BLaER1 treated with 17β-estradiol and CSF1 and Interleukin-3, amounts not matched to agents 10 nM and 100 nM (cell line): ENCODE measurements around the gene LIPM.
"Not testable (repeated sequence)": the region's sequence is repeated elsewhere in the genome, so short reads cannot be mapped to it uniquely, and the experiment has no call there.

ENCODE experiments used
- H3K27ac ChIP-seq, 11 experiments: shearing (Covaris generic); formaldehyde crosslinking; 2 replicates each; pipeline ENCODE4 v1.8.1; 2022
- H3K27me3 ChIP-seq, 11 experiments: shearing (Covaris generic); formaldehyde crosslinking; 2 replicates each; pipeline ENCODE4 v1.8.1; 2022
- H3K36me3 ChIP-seq, 11 experiments: shearing (Covaris generic); formaldehyde crosslinking; 2 replicates each; pipeline ENCODE4 v1.8.1; 2022
- H3K4me1 ChIP-seq, 10 experiments: shearing (Covaris generic); formaldehyde crosslinking; 2 replicates each; pipeline ENCODE4 v1.8.1; 2022
- H3K4me2 ChIP-seq, 11 experiments: shearing (Covaris generic); formaldehyde crosslinking; 2 replicates each; pipeline ENCODE4 v1.8.1; 2022
- H3K4me3 ChIP-seq, 10 experiments: shearing (Covaris generic); formaldehyde crosslinking; 2 replicates each; pipeline ENCODE4 v1.8.1; 2022
- H3K9ac ChIP-seq, 11 experiments: shearing (Covaris generic); formaldehyde crosslinking; 2 replicates each; pipeline ENCODE4 v1.8.1; 2022
- H3K9me3 ChIP-seq, 11 experiments: shearing (Covaris generic); formaldehyde crosslinking; replicated peaks in 1 of 11; 2 replicates each; pipeline ENCODE4 v1.8.1; 2022
- H4K20me1 ChIP-seq, 11 experiments: shearing (Covaris generic); formaldehyde crosslinking; 2 replicates each; pipeline ENCODE4 v1.8.1; 2022
- Cebpa-rat ChIP-seq, 11 experiments: shearing (Covaris generic); IDR thresholded peaks; 2 replicates each; pipeline ENCODE4 v1.8.1; 2022

Gene LIPM

DNA sequence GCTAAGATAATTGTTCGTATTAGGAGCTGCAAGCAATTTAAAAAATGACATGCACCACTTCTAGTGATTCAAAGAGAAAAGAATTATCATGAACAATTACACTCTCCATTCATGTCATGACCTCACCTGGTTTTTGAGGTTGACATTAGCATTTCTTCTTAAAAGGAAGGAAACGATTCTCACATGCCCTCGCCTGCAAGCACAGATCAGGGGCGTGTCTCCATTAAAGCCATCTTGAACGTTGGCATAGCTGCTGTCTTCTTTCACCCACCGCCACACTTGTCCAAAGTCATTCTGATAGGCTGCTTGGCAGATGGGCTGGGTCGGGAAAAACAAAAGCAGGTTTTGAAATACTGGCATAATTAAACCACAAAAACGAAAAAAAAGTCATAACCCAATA lies 29.2 kb downstream of the LIPM start:
- H3K4me1 ChIP-seq: peaks cover 6 to 38% (median 21%) of the 10 kb centered on the region in 10 experiments; a peak in 17 of 20 replicates

DNA sequence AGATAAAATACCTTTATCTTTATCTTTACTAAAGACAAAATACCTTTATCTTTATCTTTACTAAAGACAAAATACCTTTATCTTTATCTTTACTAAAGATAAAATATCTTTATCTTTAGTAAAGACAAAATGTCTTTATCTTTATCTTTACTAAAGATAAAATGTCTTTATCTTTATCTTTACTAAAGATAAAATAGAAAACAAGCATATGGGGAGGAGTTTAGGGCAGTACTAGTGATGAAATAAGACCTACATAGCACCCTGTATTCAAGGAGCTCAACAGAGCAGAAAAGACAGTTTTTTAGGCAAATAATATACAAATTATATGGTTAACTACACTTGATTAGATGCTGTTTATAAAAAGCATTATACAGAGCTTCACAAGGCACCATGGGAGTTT lies 29.8 kb downstream of the LIPM start:
- Histone ChIP-seq H3K27me3 (peaks cover 0 to 14% (median 7%) of the 10 kb centered on the region in 11 experiments; a peak in 12 of 22 replicates), H3K4me3 (no peak overlapping the region)

More for the DNA sequence above, 29.2 kb downstream of the LIPM start:
- Histone ChIP-seq H4K20me1 (peaks cover 0 to 21% (median 0%) of the 10 kb centered on the region in 11 experiments; a peak in 2 of 22 replicates), H3K27me3 (peaks cover 0 to 14% (median 7%) of the 10 kb centered on the region in 11 experiments; a peak in 12 of 22 replicates), H3K9ac (no peak overlapping the region), H3K4me3 (no peak overlapping the region), H3K36me3 (peaks cover 0 to 34% (median 0%) of the 10 kb centered on the region in 11 experiments; a peak in 4 of 22 replicates), H3K27ac (no peak overlapping the region), H3K9me3 (no peaks in the 10 kb centered on the region), H3K4me2 (no peak overlapping the region)
- TF ChIP-seq Cebpa-rat (IDR thresholded peaks at IDR 0.05): no peak

DNA sequence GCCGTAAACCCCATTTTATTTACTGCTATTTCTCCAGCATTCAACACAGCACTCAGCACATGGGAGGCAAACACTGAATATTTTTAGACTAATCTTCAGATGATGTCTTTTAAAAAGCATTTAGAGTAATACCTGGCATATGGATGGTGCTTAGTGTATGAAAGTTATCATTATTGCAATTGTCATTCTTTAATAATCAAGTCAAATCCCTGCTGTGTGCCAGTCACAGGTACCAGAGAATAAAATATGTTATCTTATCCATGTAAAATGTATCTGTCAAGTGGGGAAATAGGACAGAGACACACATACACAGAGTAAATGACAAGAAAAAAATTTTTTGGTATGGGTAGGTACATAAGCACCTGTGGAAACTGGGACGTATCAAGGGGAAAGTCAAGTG lies 30.6 kb downstream of the LIPM start:
- no peak overlapping the region for H3K27ac ChIP-seq
- H4K20me1 ChIP-seq: peaks cover 0 to 21% (median 0%) of the 10 kb centered on the region in 11 experiments; a peak in 2 of 22 replicates
- peaks cover 0 to 30% (median 0%) of the 10 kb centered on the region in 11 experiments; a peak in 4 of 22 replicates for H3K36me3 ChIP-seq
- H3K4me3 ChIP-seq: no peak overlapping the region
- no peak overlapping the region for H3K9ac ChIP-seq
- no peak for TF ChIP-seq Cebpa-rat (IDR thresholded peaks at IDR 0.05)
- H3K4me2 ChIP-seq: peak overlapping the region in 3 of 11 experiments; percentile 16 to 33 (median 28); a peak in 2 of 22 replicates
- H3K27me3 ChIP-seq: peaks cover 0 to 14% (median 7%) of the 10 kb centered on the region in 11 experiments; a peak in 12 of 22 replicates
- peaks cover 6 to 38% (median 22%) of the 10 kb centered on the region in 10 experiments; a peak in 17 of 20 replicates for H3K4me1 ChIP-seq
- H3K9me3 ChIP-seq: no peaks in the 10 kb centered on the region

More for the DNA sequence above, 29.8 kb downstream of the LIPM start:
- H4K20me1 ChIP-seq: peaks cover 0 to 21% (median 0%) of the 10 kb centered on the region in 11 experiments; a peak in 2 of 22 replicates
- H3K4me2 ChIP-seq: no peak overlapping the region
- peaks cover 6 to 38% (median 22%) of the 10 kb centered on the region in 10 experiments; a peak in 17 of 20 replicates for H3K4me1 ChIP-seq
- H3K9ac ChIP-seq: no peak overlapping the region
- no peaks in the 10 kb centered on the region for H3K9me3 ChIP-seq
- H3K27ac ChIP-seq: no peak overlapping the region
- no peak for TF ChIP-seq Cebpa-rat (IDR thresholded peaks at IDR 0.05)
- peaks cover 0 to 30% (median 0%) of the 10 kb centered on the region in 11 experiments; a peak in 4 of 22 replicates for H3K36me3 ChIP-seq

DNA sequence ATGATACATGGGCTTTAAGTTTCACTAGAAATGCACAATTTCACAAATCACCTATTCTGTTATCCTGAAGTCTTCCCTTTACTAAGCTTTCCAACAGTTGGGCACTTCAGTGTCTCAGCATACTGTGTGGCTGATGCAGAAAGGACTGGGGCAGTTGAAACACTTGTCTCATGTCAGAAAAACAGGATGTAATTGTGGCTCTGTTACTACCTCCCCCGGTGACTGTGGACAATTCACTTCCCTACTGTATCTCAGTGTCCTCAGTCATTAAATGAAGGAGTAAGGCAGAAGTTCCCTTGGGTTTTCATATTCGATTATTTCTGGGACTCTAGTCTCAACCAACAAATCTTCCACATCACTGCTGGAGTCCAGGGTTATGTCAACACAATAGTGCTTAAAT lies 31.2 kb downstream of the LIPM start:
- H3K4me2 ChIP-seq: peak overlapping the region in 7 of 11 experiments; percentile 3 to 52 (median 22); a peak in 7 of 22 replicates
- no peak for TF ChIP-seq Cebpa-rat (IDR thresholded peaks at IDR 0.05)
- peaks cover 6 to 35% (median 20%) of the 10 kb centered on the region in 10 experiments; a peak in 17 of 20 replicates for H3K4me1 ChIP-seq

DNA sequence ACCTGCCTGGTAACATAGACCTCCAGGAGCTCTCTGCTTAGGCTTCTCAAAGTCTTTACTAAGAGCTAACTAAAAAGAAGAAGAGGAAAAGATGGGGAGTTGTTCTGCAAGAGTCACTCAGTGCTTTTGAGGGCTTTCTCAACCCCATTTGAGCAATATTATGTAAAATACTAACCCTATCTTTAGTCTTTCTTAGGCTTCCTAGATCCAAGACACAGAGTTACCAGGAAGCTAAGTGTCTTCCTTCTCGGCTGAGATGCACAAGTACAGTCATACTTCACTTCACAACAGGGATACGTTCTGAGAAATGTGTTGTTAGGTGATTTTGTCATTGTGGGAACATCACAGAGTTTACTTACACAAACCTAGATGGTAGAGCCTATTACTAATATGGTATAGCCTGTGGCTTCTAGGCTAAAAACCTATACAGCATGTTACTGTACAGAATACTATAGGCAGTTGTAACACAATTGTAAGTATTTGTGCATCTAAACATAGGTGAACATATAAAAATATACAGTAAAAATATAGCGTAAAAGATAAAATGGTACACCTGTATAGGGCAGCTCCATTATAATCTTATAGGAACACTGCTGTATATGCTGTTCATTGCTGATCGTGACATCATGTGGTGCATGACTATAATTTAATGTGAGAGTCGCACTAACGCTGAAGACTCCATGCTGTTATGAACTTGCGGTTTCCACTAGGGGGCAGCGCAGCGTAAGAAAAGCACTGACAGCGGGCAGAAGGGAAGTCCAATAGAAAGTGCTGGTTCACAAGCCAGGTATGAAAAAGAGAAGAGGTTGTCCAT lies 32.8 kb downstream of the LIPM start:
- TF ChIP-seq Cebpa-rat (IDR thresholded peaks at IDR 0.05): no peak
- peaks cover 0 to 14% (median 7%) of the 10 kb centered on the region in 11 experiments; a peak in 12 of 22 replicates for H3K27me3 ChIP-seq
- H4K20me1 ChIP-seq: peaks cover 0 to 21% (median 0%) of the 10 kb centered on the region in 11 experiments; a peak in 2 of 22 replicates
- peaks cover 6 to 41% (median 15%) of the 10 kb centered on the region in 10 experiments; a peak in 16 of 20 replicates for H3K4me1 ChIP-seq
- H3K9ac ChIP-seq: no peak overlapping the region
- H3K9me3 ChIP-seq: no peaks in the 10 kb centered on the region
- peaks cover 0 to 15% (median 0%) of the 10 kb centered on the region in 11 experiments; a peak in 4 of 22 replicates for H3K36me3 ChIP-seq
- no peak overlapping the region for H3K27ac ChIP-seq
- H3K4me2 ChIP-seq: peak overlapping the region in 2 of 11 experiments; percentile 3; a peak in 1 of 22 replicates
- H3K4me3 ChIP-seq: no peak overlapping the region

More for the DNA sequence above, 31.2 kb downstream of the LIPM start:
- Histone ChIP-seq H3K9me3 (no peaks in the 10 kb centered on the region), H3K27me3 (peaks cover 0 to 14% (median 7%) of the 10 kb centered on the region in 11 experiments; a peak in 12 of 22 replicates), H3K9ac (no peak overlapping the region), H3K36me3 (peaks cover 0 to 24% (median 0%) of the 10 kb centered on the region in 11 experiments; a peak in 4 of 22 replicates), H4K20me1 (peaks cover 0 to 21% (median 0%) of the 10 kb centered on the region in 11 experiments; a peak in 2 of 22 replicates), H3K4me3 (no peak overlapping the region), H3K27ac (no peak overlapping the region)

DNA sequence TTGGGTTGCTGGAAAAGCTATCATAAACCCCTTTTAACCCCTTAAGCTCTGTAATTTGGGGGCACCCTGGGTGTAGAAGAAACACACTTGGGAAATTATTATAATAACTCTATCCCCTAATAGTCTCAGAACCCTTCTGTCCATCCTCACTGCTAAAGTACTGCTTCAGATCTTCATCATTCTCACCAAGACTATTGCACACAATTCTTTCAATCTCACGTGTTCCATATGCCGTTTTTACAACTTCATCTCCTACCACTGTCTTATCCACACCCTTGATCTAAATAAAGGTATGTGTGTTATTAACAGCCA lies 33.3 kb downstream of the LIPM start:
- Histone ChIP-seq H3K27ac (no peak overlapping the region), H3K4me2 (no peak overlapping the region), H3K4me3 (no peak overlapping the region), H3K27me3 (peaks cover 0 to 9% (median 3%) of the 10 kb centered on the region in 11 experiments; a peak in 11 of 22 replicates), H3K4me1 (peaks cover 5 to 42% (median 10%) of the 10 kb centered on the region in 10 experiments; a peak in 16 of 20 replicates), H3K36me3 (peaks cover 0 to 11% (median 0%) of the 10 kb centered on the region in 11 experiments; a peak in 4 of 22 replicates), H4K20me1 (peaks cover 0 to 21% (median 0%) of the 10 kb centered on the region in 11 experiments; a peak in 2 of 22 replicates), H3K9ac (no peak overlapping the region), H3K9me3 (no peaks in the 10 kb centered on the region)
- no peak for TF ChIP-seq Cebpa-rat (IDR thresholded peaks at IDR 0.05)

DNA sequence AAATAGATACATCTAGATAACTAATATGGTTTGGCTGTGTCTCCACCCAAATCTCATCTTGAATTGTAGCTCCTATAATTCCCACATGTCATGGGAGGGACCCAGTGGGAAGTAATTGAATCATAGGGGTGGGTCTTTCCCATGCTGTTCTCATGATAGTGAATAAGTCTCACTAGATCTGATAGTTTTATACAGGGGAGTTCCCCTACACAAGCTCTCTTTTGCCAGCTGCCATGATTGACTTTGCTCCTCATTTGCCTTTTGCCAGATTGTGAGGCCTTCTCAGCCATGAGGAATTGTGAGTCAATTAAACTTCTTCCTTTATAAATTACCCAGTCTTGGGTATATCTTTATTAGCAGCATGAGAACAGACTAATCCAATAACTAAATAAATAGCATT lies 35.1 kb downstream of the LIPM start:
- Histone ChIP-seq H3K4me1 (peaks cover 5 to 51% (median 7%) of the 10 kb centered on the region in 10 experiments; a peak in 11 of 20 replicates), H3K4me2 (0 out of 22 replicates have a peak overlapping the region, but pooled peaks of 1 of the 11 experiments have one; percentile 9), H4K20me1 (peaks cover 0 to 19% (median 0%) of the 10 kb centered on the region in 11 experiments; a peak in 2 of 22 replicates)
- H3K36me3 ChIP-seq, H3K9me3 ChIP-seq, H3K27ac ChIP-seq, H3K27me3 ChIP-seq, H3K9ac ChIP-seq, H3K4me3 ChIP-seq: not testable (repeated sequence)

DNA sequence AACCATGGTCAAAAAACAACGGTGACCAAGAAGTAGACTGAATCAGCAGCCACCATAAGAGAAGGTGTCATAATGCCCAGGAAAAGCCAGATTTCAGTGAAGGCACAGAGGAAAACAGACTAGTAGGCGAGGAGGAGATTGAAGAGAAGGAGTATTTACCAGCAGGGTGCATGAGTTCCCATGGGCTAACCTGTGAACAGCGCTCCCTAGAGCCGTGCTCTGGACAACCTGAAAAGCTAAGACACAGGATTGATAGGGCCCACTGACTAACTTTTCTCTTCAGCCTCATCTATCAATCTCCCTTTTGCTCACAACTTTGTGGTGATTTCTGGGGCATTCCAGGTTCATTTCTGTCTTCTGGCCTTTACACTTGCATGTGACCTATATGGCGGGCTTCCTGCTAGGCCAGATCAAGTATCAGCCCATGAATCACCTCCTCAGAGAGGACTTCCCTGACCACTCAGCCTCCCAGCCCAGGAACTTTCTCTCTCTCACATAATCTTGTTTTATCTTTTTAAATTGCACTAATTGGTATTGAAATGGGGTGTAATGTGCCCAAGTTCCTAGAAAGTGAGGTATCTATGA lies 36.3 kb downstream of the LIPM start:
- Histone ChIP-seq H4K20me1 (0 out of 22 replicates have a peak, but pooled peaks cover 0 to 11% (median 0%) of the 10 kb centered on the region in 11 experiments), H3K27ac (no peak overlapping the region), H3K9ac (no peak overlapping the region), H3K27me3 (no peaks in the 10 kb centered on the region), H3K4me2 (peak overlapping the region in 2 of 11 experiments; percentile 1 to 52; a peak in 2 of 22 replicates), H3K4me1 (peaks cover under 1 to 45% (median 1%) of the 10 kb centered on the region in 10 experiments; a peak in 10 of 20 replicates), H3K36me3 (no peaks in the 10 kb centered on the region), H3K4me3 (no peak overlapping the region), H3K9me3 (no peaks in the 10 kb centered on the region)
- no peak for TF ChIP-seq Cebpa-rat (IDR thresholded peaks at IDR 0.05)
